Urothelium cell line (cell line): Measurements from ENCODE around the gene BCL10.

Source experiments
- DNase-seq: peaks from one replicate; pipeline ENCODE4 v3.0.0; 2011; ENCODE audit warnings: low spot score, mixed read lengths
- FAIRE-seq: peaks from 2 replicates; lab custom pipeline; 2011; peaks lifted over from hg19 to GRCh38; lab: Jason Lieb, UNC

The BCL10 gene

DNA sequence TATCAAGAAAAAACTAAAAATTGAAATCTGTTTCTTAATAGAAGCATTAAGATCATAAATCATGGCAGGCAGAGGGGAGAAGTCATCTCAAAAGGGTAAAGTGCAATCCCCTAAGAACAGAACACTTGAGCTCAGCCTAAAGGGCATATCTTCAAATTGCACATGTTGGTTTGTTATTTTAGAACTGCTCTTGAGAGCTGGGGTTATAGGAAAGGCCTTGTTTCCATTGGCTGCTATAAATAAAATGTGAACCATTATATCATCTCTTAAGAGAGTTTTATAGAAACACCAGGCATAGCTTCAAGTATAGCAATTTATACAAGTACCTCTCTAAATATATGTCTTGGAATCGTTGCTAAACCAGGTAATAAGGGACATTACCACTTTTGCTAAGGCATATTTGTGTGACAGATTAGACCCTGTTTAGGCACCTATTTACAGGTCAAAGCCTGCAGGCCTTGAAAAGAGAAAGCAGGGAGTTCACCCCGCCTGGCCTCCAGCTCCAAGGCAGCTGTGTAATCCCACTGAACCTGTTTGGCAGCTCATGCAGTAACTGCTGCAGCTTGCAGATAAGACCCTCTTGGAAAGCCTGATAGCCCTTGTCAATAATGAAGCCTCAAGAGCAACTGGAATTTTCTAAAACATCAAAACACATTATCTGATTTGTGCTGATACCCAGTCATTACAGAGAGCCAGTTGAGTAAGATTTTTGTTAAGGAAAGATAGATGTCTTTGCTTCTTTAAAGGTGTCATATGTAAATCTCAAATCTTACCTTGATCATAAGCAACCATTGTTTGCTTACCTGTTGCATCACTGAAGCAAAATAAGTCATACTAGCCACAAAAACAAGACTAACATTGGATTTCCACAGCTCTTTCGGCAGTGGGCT is 51.5 kb downstream of the BCL10 start:
- no peak for DNase-seq

DNA sequence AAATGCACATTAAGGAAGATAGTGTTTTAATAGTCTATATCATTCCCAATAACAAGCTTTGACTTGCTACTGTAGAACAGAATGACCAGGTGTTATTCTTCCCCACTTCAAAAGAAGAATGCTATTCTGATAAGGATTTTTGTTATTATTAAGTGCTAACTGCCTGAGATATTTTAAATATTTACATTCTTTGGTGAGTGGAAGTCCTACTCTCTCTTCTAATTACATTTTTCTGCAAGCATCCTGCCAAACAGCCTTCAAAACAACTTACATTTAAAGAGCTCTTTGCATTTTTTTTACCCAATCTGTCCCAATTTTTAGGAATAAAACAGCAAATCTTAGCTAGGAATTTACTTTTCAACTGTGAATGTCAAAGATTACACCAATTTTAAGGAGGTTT is 52.1 kb downstream of the BCL10 start:
- DNase-seq (no peak), FAIRE-seq (no peak)

More for the DNA sequence above, 51.5 kb downstream of the BCL10 start:
- FAIRE-seq: no peak

DNA sequence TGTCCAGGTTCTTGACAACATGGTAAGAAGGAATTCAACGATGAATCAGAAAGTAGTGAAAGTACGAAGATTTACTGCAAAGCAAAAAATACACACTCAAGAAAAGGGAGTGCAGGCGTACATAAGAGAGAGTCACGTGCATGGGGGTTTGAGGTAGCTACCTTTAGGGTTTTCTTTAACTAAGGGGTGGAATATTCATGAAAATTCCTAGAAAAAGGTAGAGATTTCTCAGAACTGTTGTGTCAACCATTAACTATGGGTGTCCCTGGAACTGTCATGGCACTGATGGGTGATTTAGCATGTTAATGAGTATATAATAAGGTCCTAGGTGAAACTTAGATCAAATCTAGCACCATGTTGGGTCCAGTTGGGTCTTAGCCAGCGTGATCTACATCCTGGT is 53.1 kb downstream of the BCL10 start:
- FAIRE-seq (no peak), DNase-seq (no peak)

DNA sequence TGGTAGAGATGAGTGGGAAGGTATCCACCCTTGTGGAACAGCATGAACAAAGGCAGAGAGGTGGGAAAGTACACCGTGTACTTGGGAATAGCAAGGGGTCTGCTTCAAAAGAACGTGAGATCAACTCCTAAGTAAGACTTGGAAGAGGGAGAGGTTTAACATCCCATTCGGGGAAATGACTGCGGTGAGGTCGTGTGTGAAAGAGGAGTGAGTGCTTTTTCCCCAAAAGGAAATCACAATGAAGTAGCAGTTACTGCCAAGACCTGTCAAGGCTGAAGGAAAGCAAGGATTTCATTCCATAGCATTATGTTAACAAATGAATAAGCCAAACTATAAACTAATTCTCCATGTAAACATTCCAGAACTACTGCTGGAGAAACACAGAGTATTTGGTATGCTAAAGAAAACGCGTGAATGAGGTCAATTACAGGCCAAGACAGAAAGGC is 55.7 kb downstream of the BCL10 start:
- DNase-seq (no peak), FAIRE-seq (no peak)

DNA sequence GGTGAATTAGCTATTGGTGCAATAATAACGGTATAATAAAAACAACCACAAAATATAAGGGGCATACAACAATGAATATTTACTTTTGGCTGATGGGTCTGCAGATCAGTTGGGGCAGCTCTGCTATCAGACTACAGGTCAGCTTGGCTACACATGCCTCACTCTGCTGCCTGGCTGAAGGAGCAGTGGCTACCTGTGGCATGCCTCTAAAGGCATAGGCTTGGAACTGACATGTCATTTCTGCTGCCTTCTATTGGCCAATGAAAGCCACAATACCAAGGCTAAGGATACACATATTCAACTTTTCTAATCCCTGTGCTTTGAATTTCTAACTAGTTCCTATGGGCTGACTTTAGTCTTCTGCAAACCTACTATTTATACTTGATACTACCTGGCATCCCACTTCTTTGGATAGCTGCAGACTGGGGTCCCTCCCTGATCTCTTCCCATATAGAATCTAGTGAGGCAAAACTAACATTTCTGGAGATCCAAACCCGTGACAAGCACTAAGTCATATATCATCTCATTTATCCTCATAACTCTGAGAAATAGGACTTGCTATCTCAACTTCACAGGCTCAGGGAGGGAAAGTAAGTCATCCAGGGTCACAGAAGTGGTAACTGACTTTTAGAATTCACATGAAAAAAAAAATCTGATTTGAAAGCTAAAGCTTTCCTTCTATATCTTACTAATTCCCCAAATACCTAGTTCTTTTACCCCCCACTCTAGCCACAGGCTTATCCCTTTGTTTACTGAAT is 56.4 kb downstream of the BCL10 start:
- no peak for FAIRE-seq
- DNase-seq: no peak

DNA sequence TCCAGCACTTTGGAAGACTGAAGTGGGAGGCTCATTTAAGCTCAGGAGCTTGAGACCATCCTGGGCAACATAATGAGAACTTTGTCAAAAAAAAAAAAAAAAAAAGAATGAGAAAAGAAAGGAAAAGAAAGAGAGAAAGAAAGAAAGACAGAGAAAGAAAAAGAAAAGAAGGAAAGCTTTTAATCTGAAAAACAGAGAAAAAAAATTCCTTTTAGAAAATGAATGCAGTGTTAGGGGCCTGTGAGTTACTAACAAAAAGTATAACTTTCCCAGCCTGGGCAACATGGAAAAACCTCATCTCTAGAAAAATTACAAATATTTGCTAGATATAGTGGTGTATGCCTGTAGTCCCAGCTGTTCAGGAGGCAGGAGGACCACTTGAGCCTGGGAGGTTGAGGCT is 59.7 kb downstream of the BCL10 start:
- DNase-seq (no peak), FAIRE-seq (no peak)
